GM12878 (cell line): Measurements from ENCODE around the gene SDK2.

Experiments used
- BACH1 ChIP-seq: fragments of 450-650 bp; IDR thresholded peaks from 2 replicates; pipeline ENCODE4 v1.6.1; 2017; ENCODE audit warnings: mild to moderate bottlenecking, borderline replicate concordance
- CTCF ChIP-seq, 3 experiments: IDR thresholded peaks in 2 of 3; conservative IDR thresholded peaks in 1 of 3; 2 replicates each; pipeline ENCODE4 v1.5.1; 2011; ENCODE audit warnings: low read depth in 3 of 3, low read length in 3 of 3, mild to moderate bottlenecking in 3 of 3, control low read depth in 2 of 3, moderate library complexity in 2 of 3, inconsistent platforms in 1 of 3, mixed read lengths in 1 of 3; ENCODE audit not compliant: control insufficient read depth in 2 of 3, insufficient read depth in 1 of 3; ENCODE audit errors: extremely low read depth in 1 of 3
- MTA2 ChIP-seq: fragments of 450-650 bp; IDR thresholded peaks from 2 replicates; pipeline ENCODE4 v1.6.1; 2016; ENCODE audit warnings: low read depth, mild to moderate bottlenecking, moderate library complexity

- TF ChIP-seq BACH1 (no peak), CTCF (IDR thresholded peaks at IDR 0.05 in 2 of 3, conservative IDR thresholded peaks at IDR 0.05 in 1 of 3; ENCODE audit: control insufficient read depth in 2 of 3, extremely low read depth in 1 of 3, insufficient read depth in 1 of 3, low read depth in 3 of 3, low read length in 3 of 3) (no peak), MTA2 (no peak)
Observed at GRCh38 chr17:73498176-73498575, 146.1 kb downstream of the SDK2 start.
